GM13977 (cell line): ENCODE measurements around the gene IVD.

ENCODE experiments used
- DNase-seq: peaks from one replicate; pipeline ENCODE4 v3.0.0; 2012; ENCODE audit warnings: low spot score
- in situ Hi-C: fragments of 300-500 bp; cut with MboI; formaldehyde crosslinking; loops from one replicate; pipeline ENCODE4 v1.12.0; 2022; ENCODE audit warnings: low sequenced_read_pairs, low pct_unique_long_range_greater_than_20kb, mixed read lengths, inconsistent platforms; ENCODE audit not compliant: unreplicated experiment
- TF ChIP-seq, protein P1 (sequence below): IDR thresholded peaks from 2 replicates; pipeline ENCODE4 v1.5.1; 2012; ENCODE audit warnings: mild to moderate bottlenecking, control low read depth; ENCODE audit not compliant: insufficient read depth; ENCODE audit errors: extremely low read depth, missing control alignments

IVD gene

GRCh38 chr15:40440743-40441564, 35.4 kb downstream of the IVD start, which contains the start of gene BAHD1:
BAHD1 (plus strand) TSS chr15:40440953; CDS start chr15:40458465, 17,512 bp downstream.
- TF ChIP-seq, protein P1, sequence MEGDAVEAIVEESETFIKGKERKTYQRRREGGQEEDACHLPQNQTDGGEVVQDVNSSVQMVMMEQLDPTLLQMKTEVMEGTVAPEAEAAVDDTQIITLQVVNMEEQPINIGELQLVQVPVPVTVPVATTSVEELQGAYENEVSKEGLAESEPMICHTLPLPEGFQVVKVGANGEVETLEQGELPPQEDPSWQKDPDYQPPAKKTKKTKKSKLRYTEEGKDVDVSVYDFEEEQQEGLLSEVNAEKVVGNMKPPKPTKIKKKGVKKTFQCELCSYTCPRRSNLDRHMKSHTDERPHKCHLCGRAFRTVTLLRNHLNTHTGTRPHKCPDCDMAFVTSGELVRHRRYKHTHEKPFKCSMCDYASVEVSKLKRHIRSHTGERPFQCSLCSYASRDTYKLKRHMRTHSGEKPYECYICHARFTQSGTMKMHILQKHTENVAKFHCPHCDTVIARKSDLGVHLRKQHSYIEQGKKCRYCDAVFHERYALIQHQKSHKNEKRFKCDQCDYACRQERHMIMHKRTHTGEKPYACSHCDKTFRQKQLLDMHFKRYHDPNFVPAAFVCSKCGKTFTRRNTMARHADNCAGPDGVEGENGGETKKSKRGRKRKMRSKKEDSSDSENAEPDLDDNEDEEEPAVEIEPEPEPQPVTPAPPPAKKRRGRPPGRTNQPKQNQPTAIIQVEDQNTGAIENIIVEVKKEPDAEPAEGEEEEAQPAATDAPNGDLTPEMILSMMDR: peak; percentile 23
- peak; percentile 100 for DNase-seq
- in situ Hi-C loops: no loop called here

GRCh38 chr15:40441565-40442531, 36.3 kb downstream of the IVD start:
- in situ Hi-C loops: no loop called here
- peak; percentile 67 for DNase-seq
- TF ChIP-seq, protein P1: peak; percentile 38

- DNase-seq: no peak
- TF ChIP-seq, protein P1: no peak
- in situ Hi-C loops: no loop called here
Measured at GRCh38 chr15:40443255-40443654, 37.7 kb downstream of the IVD start.

DNA sequence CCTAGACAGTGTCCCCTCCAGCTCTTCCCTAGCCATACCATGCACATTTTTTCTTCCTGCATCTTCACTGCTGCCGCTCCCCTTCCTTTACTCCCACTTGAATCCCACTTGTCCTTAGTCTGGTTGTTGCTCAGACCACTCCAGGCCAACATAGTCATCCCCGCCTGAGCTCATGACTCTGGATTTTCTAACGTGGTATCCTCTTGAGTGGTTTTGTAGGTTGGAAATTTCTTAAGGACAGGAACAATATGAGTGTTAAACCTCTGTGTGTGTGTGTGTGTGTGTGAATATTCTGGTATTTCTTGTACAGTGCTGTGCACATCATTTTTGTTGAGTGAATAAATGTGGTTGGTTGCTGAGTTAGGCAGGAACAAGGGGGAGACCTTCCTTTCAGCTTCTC, 38.3 kb downstream of the IVD start:
- in situ Hi-C loops: no loop called here
- no peak for DNase-seq
- TF ChIP-seq, protein P1: no peak

GRCh38 chr15:40444736-40445135, 39.1 kb downstream of the IVD start:
- DNase-seq: no peak

GRCh38 chr15:40445421-40445922, 39.9 kb downstream of the IVD start:
- in situ Hi-C loops: no loop called here
- TF ChIP-seq, protein P1: no peak
- no peak for DNase-seq

More at GRCh38 chr15:40444736-40445135, 39.1 kb downstream of the IVD start:
- TF ChIP-seq, protein P1: no peak
- in situ Hi-C loops: no loop called here
